Common myeloid progenitor, CD34-positive (primary cell): ENCODE measurements around the gene MAGI1.

Experiments
- CTCF ChIA-PET: fragments of 350-600 bp; sonication (Branson Sonifier 250); formaldehyde crosslinking; loops from one replicate; lab custom pipeline; 2021; ENCODE audit warnings: antibody characterized with exemption; lab: Charles Lee
- POLR2A ChIA-PET: fragments of 350-600 bp; sonication (Branson Sonifier 250); formaldehyde crosslinking; loops from one replicate; lab custom pipeline; 2021; ENCODE audit warnings: antibody characterized with exemption; lab: Charles Lee
- DNase-seq, 3 donors: peaks; one replicate each; pipeline versions ENCODE4 v3.0.0 to v3.0.0-alpha.2; 2013
- H3K27ac ChIP-seq, 2 experiments: 1 replicate in 1 of 2; 2 replicates in 1 of 2; pipeline ENCODE4 v1.7.0; 2013; ENCODE audit warnings: inconsistent platforms in 2 of 2, low read length in 2 of 2, mild to moderate bottlenecking in 2 of 2, low read depth in 1 of 2, moderate library complexity in 1 of 2; ENCODE audit not compliant: severe bottlenecking in 2 of 2, insufficient read depth in 1 of 2, poor library complexity in 1 of 2
- H3K27me3 ChIP-seq, 5 experiments: replicated peaks in 2 of 5; 1 replicate in 3 of 5; 2 replicates in 2 of 5; pipeline versions ENCODE4 v1.6.1 to v1.7.0; 2013; ENCODE audit warnings: low read length in 4 of 5, mild to moderate bottlenecking in 2 of 5, moderate library complexity in 2 of 5, inconsistent platforms in 1 of 5; ENCODE audit not compliant: insufficient read depth in 5 of 5, control insufficient read depth in 4 of 5
- H3K36me3 ChIP-seq, 4 experiments: 1 replicate in 2 of 4; 2 replicates in 2 of 4; pipeline versions ENCODE4 v1.6.1 to v1.7.0; 2013; ENCODE audit warnings: low read length in 3 of 4, control low read depth in 1 of 4, mild to moderate bottlenecking in 1 of 4; ENCODE audit not compliant: control insufficient read depth in 4 of 4, insufficient read depth in 4 of 4
- H3K4me1 ChIP-seq, 4 experiments: 1 replicate in 3 of 4; 2 replicates in 1 of 4; pipeline versions ENCODE4 v1.6.1 to v1.7.1; 2013; ENCODE audit warnings: low read length in 3 of 4, mild to moderate bottlenecking in 3 of 4, control low read depth in 1 of 4, inconsistent platforms in 1 of 4, moderate library complexity in 1 of 4; ENCODE audit not compliant: control insufficient read depth in 4 of 4, insufficient read depth in 4 of 4; ENCODE audit errors: control extremely low read depth in 1 of 4
- H3K4me3 ChIP-seq, 7 experiments: 1 replicate in 4 of 7; 2 replicates in 3 of 7; pipeline versions ENCODE4 v1.5.1 to v1.7.0; 2013; ENCODE audit warnings: mild to moderate bottlenecking in 7 of 7, low read length in 6 of 7, moderate library complexity in 6 of 7, inconsistent platforms in 2 of 7, low read depth in 2 of 7, control low read depth in 1 of 7; ENCODE audit not compliant: insufficient read depth in 4 of 7, control insufficient read depth in 1 of 7; ENCODE audit errors: extremely low read depth in 1 of 7
- H3K9me3 ChIP-seq, 5 experiments: 1 replicate in 4 of 5; 2 replicates in 1 of 5; pipeline versions ENCODE4 v1.6.1 to v1.7.1; 2013; ENCODE audit warnings: low read length in 4 of 5, mild to moderate bottlenecking in 2 of 5, inconsistent platforms in 1 of 5, low read depth in 1 of 5, moderate library complexity in 1 of 5; ENCODE audit not compliant: control insufficient read depth in 4 of 5, insufficient read depth in 2 of 5; ENCODE audit errors: control extremely low read depth in 1 of 5
- WGBS: methylation state at CpG from one replicate; pipeline ENCODE4 v1.1.5; 2013; ENCODE audit not compliant: insufficient coverage; 5-methylcytosine and 5-hydroxymethylcytosine counted together

Gene MAGI1

DNA sequence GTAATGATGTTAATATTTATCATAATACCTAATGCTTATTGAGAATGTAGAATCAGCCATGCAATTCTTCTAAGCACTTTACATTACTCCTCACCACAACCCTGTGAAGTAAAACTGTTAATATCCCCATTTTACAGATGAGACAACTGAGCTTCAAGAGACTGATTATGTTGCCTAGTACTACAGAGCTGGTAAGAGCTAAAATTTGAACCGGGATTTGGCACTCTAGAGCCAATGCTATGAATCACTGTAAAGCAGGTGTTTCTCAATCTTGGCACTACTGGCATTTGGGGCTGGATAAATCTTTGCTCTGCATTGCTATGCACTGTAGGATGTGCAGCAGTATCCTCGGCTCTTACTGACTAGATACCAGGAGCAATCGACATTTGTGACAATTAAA, 367.7 kb downstream of the MAGI1 start:
- WGBS, result 100% methylated on average over 1 of the region's 3 CpGs
- Histone ChIP-seq H3K27ac (no peak overlapping the region), H3K27me3 (peaks cover 0 to 3% (median 0%) of the 10 kb centered on the region in 5 experiments), H3K36me3 (no peaks in the 10 kb centered on the region), H3K4me1 (no peaks in the 10 kb centered on the region), H3K9me3 (no peaks in the 10 kb centered on the region), H3K4me3 (no peak overlapping the region)
- ChIA-PET CTCF (interaction anchor here (0.6 to 1.4 kb wide), 2 partner anchors 296 to 1139 kb away, joined by 3 to 4 read pairs; no protein-coding TSS in a partner anchor), POLR2A (no interaction called here)
- no peak for DNase-seq

DNA sequence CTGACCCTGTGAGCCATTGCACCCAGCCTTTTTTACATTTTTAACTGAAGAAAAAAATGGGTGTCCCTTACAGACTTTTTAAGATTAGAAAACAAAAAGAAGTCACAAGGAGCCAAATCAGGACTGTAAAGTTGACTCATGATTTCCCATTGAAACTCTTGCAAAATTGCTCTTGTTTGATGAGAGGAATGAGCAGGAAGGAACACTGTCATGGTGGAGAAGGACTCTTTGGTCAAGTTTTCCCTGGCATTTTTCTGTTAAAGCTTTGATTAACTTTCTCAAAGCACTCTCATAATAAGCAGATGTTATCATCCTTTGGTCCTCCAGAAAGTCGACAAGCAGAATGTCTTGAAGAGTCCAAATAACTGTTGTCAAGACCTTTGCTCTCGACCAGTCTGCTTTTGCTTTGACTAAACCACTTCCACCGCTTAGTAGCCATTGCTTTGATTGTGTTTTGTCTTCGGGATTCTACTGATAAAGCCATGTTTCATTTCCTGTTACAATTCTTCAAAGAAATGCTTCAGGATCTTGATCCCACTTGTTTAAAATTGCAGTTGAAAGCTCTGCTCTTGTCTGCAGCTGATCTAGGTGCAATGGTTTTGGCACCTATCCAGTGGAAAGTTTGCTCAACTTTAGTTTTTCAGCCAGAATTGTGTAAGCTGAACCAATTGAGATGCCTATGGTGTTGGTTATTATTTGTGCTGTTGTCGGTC, 369.4 kb downstream of the MAGI1 start:
- Histone ChIP-seq H3K9me3 (no peaks in the 10 kb centered on the region), H3K27ac (no peak overlapping the region), H3K27me3 (peaks cover 0 to 3% (median 0%) of the 10 kb centered on the region in 5 experiments), H3K36me3 (no peaks in the 10 kb centered on the region), H3K4me3 (no peak overlapping the region), H3K4me1 (no peaks in the 10 kb centered on the region)
- CTCF ChIA-PET, result no interaction called here
- 86% methylated on average over 4 of the region's 5 CpGs for WGBS
- POLR2A ChIA-PET, result no interaction called here
- no peak for DNase-seq

GRCh38 chr3:65667963-65668362, 370.8 kb downstream of the MAGI1 start:
- Histone ChIP-seq H3K27ac (no peak overlapping the region), H3K36me3 (no peaks in the 10 kb centered on the region), H3K4me1 (no peaks in the 10 kb centered on the region), H3K4me3 (no peak overlapping the region), H3K27me3 (no peaks in the 10 kb centered on the region), H3K9me3 (no peaks in the 10 kb centered on the region)
- no peak for DNase-seq
- ChIA-PET POLR2A (interaction anchor here (0.6 kb wide), 1 partner anchor 531 kb away, joined by 3 read pairs; no protein-coding TSS in a partner anchor), CTCF (interaction anchor here (1.1 kb wide), 1 partner anchor 9 kb away, joined by 3 read pairs; no protein-coding TSS in a partner anchor)
- 83% methylated on average over 1 of the region's 4 CpGs for WGBS

DNA sequence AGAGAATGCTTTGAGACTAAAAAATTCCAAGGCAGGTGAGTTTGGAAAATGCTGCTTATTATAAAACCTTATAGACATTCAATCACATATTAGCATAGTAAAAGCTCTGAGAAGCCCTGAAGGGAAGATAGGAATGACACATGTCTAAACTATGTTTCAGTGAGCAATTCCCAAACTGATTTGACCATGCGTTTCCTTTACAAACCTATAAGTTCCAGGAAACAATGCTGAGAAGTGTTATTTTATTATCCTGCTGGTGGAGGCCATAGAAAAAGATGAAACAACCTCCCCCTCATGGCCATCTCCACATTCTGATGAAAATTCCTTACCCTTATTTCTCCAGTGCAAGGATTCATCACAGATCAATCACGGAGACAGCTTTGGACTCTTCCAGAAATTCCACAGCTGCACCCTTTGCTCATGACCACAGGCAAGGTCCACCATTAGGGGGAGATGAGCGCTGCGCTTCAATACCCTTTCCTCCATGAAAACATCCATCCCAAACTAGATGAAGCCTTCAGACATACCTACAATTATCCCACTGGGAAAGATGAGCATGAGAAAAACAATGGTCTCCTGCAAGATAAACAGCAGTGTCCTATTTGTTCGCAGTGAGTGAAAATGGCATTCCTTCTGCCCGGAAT, 372.1 kb downstream of the MAGI1 start:
- Histone ChIP-seq H3K27me3 (no peaks in the 10 kb centered on the region), H3K4me1 (no peaks in the 10 kb centered on the region), H3K4me3 (no peak overlapping the region), H3K36me3 (no peaks in the 10 kb centered on the region), H3K9me3 (no peaks in the 10 kb centered on the region), H3K27ac (no peak overlapping the region)
- WGBS, result 90% methylated on average over 3 of the region's 6 CpGs
- no peak for DNase-seq
- ChIA-PET POLR2A (no interaction called here), CTCF (no interaction called here)

DNA sequence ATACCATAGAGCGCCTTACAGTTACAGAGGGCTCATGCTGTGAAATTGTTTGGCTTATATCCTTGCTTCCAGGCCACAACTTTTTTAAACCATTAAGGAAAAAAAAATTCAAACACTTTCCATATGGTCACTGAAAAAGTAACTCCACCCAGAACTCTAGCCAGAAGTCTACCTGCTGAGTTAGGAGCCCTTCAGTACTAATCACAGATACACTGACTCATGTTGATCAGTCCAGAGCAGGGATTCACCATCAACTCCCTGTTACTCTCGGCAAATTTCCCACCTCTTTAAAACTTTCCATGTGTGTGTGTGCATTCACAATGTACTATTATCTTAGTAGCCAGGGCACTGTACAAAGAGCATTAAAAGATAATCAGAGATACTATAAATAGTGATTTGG, 372.8 kb downstream of the MAGI1 start:
- ChIA-PET POLR2A (no interaction called here), CTCF (no interaction called here)
- Histone ChIP-seq H3K27me3 (no peaks in the 10 kb centered on the region), H3K4me3 (no peak overlapping the region), H3K27ac (no peak overlapping the region), H3K36me3 (no peaks in the 10 kb centered on the region), H3K9me3 (no peaks in the 10 kb centered on the region), H3K4me1 (no peaks in the 10 kb centered on the region)
- no peak for DNase-seq
- WGBS, result 100% methylated on average over 1 of the region's 2 CpGs

DNA sequence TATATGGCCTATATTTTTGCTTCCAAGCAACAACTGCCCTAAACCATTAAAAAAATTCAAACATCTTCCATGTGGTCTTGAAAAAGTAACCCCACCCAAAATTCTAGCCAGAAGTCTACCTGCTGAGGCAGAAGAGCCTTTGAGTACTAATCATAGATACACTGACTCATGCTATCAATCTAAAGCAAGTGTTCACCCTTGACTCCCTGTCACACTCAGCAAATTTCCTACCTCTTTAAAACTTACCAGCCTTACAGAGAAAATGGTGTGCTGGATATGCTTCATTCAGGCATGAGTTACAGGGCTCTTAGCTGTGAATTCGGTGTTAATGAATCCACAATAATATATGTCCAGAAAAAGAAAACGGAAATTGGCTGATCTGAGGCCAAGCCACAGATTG, 373.8 kb downstream of the MAGI1 start:
- no peaks in the 10 kb centered on the region for H3K9me3 ChIP-seq
- ChIA-PET POLR2A (no interaction called here), CTCF (no interaction called here)
- no peaks in the 10 kb centered on the region for H3K36me3 ChIP-seq
- no peak overlapping the region for H3K27ac ChIP-seq
- no peaks in the 10 kb centered on the region for H3K27me3 ChIP-seq
- 100% methylated on average over 1 of the region's 2 CpGs for WGBS
- DNase-seq, result no peak
- no peak overlapping the region for H3K4me3 ChIP-seq
- no peaks in the 10 kb centered on the region for H3K4me1 ChIP-seq

DNA sequence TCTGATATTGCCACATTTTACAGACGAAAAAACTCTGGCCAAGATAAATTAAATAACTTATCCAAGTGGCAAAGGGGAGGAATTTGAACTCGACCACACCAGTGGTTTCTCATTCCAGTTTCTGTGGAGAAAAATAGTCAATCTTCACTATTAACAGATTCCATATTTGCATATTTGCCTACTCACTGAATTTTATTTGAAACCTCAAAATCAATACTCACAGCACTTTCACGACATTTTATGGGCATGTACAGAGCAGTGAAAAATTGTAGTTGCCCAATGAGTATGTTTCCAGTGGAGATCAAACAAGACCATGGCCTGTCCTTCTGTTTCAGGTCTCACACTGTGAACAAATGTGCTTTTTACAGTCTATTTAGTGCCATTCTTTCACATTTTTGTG, 374.3 kb downstream of the MAGI1 start:
- Histone ChIP-seq H3K27ac (no peak overlapping the region), H3K27me3 (no peaks in the 10 kb centered on the region), H3K4me1 (no peaks in the 10 kb centered on the region), H3K9me3 (no peaks in the 10 kb centered on the region), H3K4me3 (no peak overlapping the region), H3K36me3 (no peaks in the 10 kb centered on the region)
- WGBS, result 83% methylated on average over 3 of the region's 3 CpGs
- CTCF ChIA-PET, result no interaction called here
- no peak for DNase-seq
- POLR2A ChIA-PET, result no interaction called here
